ENCODE measurements around the gene WFDC12. TPM values are rescaled to one million over a fixed set of nuclear protein-coding genes. Genes with fewer than 3 reads are reported as not detected.

The WFDC12 gene
- total and polyA plus RNA-seq, 7 donors: 0.42 to 1.2 TPM; not detected in 5

DNA sequence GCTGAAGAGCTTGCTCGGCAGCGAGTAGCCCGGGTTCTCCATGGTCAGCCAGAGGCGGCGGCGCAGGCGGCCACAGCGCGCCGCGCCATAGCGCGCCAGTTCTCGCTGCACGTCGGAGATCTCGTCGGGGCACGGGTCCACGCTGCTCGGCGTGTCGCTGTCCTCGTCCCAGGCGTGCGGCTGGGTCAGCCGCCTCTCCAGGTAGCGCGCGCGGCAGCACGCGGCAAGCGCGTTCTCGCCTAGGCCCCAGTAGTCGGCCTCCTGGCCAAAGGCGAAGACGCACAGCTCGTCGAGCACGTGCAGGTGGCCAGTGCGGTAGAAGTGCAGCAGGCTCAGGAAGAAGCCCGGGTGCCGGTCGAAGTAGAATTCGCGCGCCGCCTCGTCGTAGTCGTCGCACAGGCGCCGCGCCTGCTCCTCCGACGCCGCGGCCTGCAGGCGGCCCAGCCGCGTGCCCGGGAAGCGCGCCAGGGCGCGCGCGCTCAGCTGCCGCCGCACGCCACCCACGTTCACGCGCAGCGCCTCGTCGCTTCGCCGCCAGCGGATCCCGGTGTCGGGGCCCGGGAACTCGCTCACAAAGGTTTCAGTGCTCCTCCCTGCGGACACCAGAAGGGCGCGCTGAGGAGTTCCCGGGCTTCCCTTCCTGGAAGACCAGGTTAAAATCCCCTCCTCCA lies 26.0 kb downstream of the WFDC12 start:
- no peak for DNase-seq
- H3K4me1 ChIP-seq: peaks cover 0 to 19% (median 14%) of the 10 kb centered on the region in 4 donors
- no peak overlapping the region for H3K27ac ChIP-seq
- intact Hi-C loops (cut with DNase I): loop anchor here (5.0 kb wide), 1 partner anchor 194 kb away; no protein-coding TSS in a partner anchor
- 9 to 43% methylated on average over 91 of the region's 91 CpGs for WGBS, 2 donors
- TF ChIP-seq, protein P1, sequence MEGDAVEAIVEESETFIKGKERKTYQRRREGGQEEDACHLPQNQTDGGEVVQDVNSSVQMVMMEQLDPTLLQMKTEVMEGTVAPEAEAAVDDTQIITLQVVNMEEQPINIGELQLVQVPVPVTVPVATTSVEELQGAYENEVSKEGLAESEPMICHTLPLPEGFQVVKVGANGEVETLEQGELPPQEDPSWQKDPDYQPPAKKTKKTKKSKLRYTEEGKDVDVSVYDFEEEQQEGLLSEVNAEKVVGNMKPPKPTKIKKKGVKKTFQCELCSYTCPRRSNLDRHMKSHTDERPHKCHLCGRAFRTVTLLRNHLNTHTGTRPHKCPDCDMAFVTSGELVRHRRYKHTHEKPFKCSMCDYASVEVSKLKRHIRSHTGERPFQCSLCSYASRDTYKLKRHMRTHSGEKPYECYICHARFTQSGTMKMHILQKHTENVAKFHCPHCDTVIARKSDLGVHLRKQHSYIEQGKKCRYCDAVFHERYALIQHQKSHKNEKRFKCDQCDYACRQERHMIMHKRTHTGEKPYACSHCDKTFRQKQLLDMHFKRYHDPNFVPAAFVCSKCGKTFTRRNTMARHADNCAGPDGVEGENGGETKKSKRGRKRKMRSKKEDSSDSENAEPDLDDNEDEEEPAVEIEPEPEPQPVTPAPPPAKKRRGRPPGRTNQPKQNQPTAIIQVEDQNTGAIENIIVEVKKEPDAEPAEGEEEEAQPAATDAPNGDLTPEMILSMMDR (IDR thresholded peaks at IDR 0.05): no peak
- TF ChIP-seq POLR2AphosphoS5 (IDR thresholded peaks at IDR 0.05): no peak
- TF ChIP-seq POLR2A (IDR thresholded peaks at IDR 0.05): no peak
- no peak for TF ChIP-seq EP300 (IDR thresholded peaks at IDR 0.05)
- peak overlapping the region in 2 of 4 donors; percentile 9 to 15 for H3K4me3 ChIP-seq
- peaks cover 18 to 58% (median 29%) of the 10 kb centered on the region in 3 donors for H3K27me3 ChIP-seq
- H3K36me3 ChIP-seq: no peaks in the 10 kb centered on the region
- H3K9me3 ChIP-seq: no peaks in the 10 kb centered on the region

DNA sequence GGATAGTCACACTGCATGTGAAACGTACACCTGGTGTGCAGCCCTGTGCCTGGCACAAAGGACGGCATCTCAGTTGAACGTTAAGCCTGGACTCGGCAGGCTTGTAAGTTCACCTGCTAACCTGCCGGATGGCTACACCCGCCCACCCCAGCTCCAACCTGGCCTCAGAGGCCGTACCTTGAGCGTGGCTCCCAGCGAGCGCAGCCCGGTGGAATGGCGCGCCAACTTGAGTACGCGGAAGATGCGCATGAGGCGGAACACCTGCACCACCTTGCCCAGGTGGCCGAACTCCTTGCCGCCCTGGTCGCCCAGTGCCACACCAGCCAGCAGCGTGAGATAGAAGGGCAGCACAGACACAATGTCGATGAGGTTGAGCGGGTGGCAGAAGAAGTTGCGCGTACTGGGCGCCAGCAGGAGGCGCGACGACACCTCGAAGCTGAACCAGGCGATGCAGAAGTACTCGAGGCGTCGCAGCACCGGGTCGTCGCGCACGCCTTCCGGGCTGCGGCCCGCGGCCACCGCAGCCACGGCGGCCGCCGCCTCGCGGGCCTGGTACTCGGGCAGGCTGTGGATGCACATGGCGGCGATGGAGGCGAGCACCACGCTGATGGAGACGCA lies 26.7 kb downstream of the WFDC12 start:
- TF ChIP-seq POLR2A (IDR thresholded peaks at IDR 0.05): no peak
- TF ChIP-seq, protein P1 (IDR thresholded peaks at IDR 0.05): peak in 1 of 4 experiments; percentile 8
- TF ChIP-seq POLR2AphosphoS5 (IDR thresholded peaks at IDR 0.05): no peak
- no peak for TF ChIP-seq EP300 (IDR thresholded peaks at IDR 0.05)
- peaks cover 18 to 58% (median 29%) of the 10 kb centered on the region in 3 donors for H3K27me3 ChIP-seq
- intact Hi-C loops (cut with DNase I): loop anchor here (5.0 kb wide), 1 partner anchor 195 kb away; no protein-coding TSS in a partner anchor
- peaks cover 0 to 19% (median 14%) of the 10 kb centered on the region in 4 donors for H3K4me1 ChIP-seq
- WGBS, 2 donors: 28 to 48% methylated on average over 56 of the region's 56 CpGs
- H3K27ac ChIP-seq: no peak overlapping the region
- peak overlapping the region in 2 of 4 donors; percentile 9 to 15 for H3K4me3 ChIP-seq
- H3K36me3 ChIP-seq: no peaks in the 10 kb centered on the region
- H3K9me3 ChIP-seq: no peaks in the 10 kb centered on the region
- no peak for DNase-seq

DNA sequence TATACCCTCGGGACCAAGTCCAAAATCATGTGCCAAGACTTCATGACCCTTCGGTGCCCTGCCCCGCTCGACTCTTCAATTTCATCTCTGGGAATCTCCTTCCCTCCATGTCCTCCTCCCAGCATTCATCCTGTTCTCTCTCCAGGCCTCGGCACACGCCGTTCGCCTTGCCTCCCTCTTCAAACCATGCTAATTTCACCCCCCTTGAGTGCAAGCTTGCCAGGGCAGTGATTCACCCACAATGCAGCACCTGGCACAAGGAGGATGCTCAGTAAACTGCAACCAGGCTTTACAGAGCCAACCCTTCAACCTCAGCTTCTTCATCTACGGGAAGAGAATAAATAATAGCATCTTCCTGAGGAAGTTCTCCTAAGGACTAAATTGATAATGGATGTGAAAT lies 27.5 kb downstream of the WFDC12 start:
- H3K4me1 ChIP-seq: peaks cover 0 to 19% (median 14%) of the 10 kb centered on the region in 4 donors
- H3K36me3 ChIP-seq: no peaks in the 10 kb centered on the region
- DNase-seq: no peak
- TF ChIP-seq POLR2A (IDR thresholded peaks at IDR 0.05) (no peak), EP300 (IDR thresholded peaks at IDR 0.05) (no peak), POLR2AphosphoS5 (IDR thresholded peaks at IDR 0.05) (no peak)
- TF ChIP-seq, protein P1 (IDR thresholded peaks at IDR 0.05): no peak
- intact Hi-C loops (cut with DNase I): loop anchor here (1.0 to 5.0 kb wide), 2 partner anchors 52 to 196 kb away; no protein-coding TSS in a partner anchor
- 84 to 88% methylated on average over 9 of the region's 9 CpGs for WGBS, 2 donors
- no peaks in the 10 kb centered on the region for H3K9me3 ChIP-seq
- no peak overlapping the region for H3K27ac ChIP-seq
- no peak overlapping the region for H3K4me3 ChIP-seq
- peaks cover 18 to 58% (median 29%) of the 10 kb centered on the region in 3 donors for H3K27me3 ChIP-seq

DNA sequence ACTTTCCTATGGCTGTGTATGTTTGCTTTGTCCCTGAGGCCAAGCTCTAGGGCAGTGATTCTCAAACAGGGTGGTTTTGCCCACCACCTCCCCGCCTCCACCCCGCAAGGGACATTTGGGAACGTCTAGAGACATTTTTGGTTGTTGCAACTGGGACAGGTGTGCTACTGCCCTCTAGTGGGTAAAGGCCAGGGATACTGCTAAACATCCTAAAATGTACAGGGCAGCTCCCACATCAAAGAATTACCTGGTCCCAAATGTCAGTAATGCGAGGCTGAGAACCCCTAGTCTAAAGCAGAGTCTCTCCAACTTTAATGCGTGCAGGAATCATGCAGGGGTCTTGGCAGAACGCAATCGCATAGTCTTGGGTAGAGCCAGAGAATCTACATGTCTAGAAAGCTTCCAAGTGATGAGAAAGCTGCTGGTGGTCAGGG lies 28.4 kb downstream of the WFDC12 start:
- Histone ChIP-seq H3K4me1 (peaks cover 0 to 16% (median 13%) of the 10 kb centered on the region in 4 donors), H3K9me3 (no peaks in the 10 kb centered on the region), H3K36me3 (no peaks in the 10 kb centered on the region), H3K4me3 (no peak overlapping the region), H3K27ac (no peak overlapping the region), H3K27me3 (peaks cover 16 to 50% (median 29%) of the 10 kb centered on the region in 3 donors)
- DNase-seq: no peak
- intact Hi-C loops (cut with DNase I): loop anchor here (1.0 to 5.0 kb wide), 3 partner anchors 52 to 196 kb away; no protein-coding TSS in a partner anchor
- TF ChIP-seq POLR2AphosphoS5 (IDR thresholded peaks at IDR 0.05): no peak
- TF ChIP-seq, protein P1 (IDR thresholded peaks at IDR 0.05): peak in 3 of 4 experiments; percentile 41 to 74 (median 42)
- TF ChIP-seq EP300 (IDR thresholded peaks at IDR 0.05): no peak
- WGBS, 2 donors: 12% methylated on average over 7 of the region's 7 CpGs
